AG04450 (cell line): ENCODE results near the gene MED13L. TPM values are rescaled to one million over a fixed set of nuclear protein-coding genes. Genes with fewer than 3 reads are reported as not detected.

Source experiments
- CTCF ChIA-PET: fragments of 300-600, 350-600 bp; formaldehyde crosslinking; extraction: SDS; loops from one replicate; lab custom pipeline; 2022; ENCODE audit warnings: antibody characterized with exemption, inconsistent platforms; lab: Charles Lee
- POLR2A ChIA-PET: fragments of 350-600 bp; formaldehyde crosslinking; extraction: SDS; loops from one replicate; lab custom pipeline; 2021; ENCODE audit warnings: antibody characterized with exemption, inconsistent platforms; lab: Yijun Ruan, JAX
- DNase-seq: peaks from one replicate; pipeline ENCODE4 v3.0.0-alpha.2; 2011; ENCODE audit warnings: low read depth, low spot score
- H3K27ac ChIP-seq: one replicate; pipeline ENCODE4 v1.5.1; 2012; ENCODE audit warnings: low read depth, low read length, control low read depth
- H3K27me3 ChIP-seq: one replicate; pipeline ENCODE4 v1.6.0; 2012; ENCODE audit warnings: low read length; ENCODE audit not compliant: control insufficient read depth, insufficient read depth
- H3K4me3 ChIP-seq: 2 replicates; pipeline ENCODE4 v1.5.1; 2011; ENCODE audit warnings: mild to moderate bottlenecking, low read depth, low read length, control low read depth
- H3K9me3 ChIP-seq: 2 replicates; pipeline ENCODE4 v1.5.1; 2012; ENCODE audit warnings: low read length; ENCODE audit not compliant: control insufficient read depth, insufficient read depth
- CTCF ChIP-seq: IDR thresholded peaks from 2 replicates; pipeline ENCODE4 v1.5.1; 2011; ENCODE audit warnings: low read depth, low read length, control low read depth, inconsistent platforms
- polyA plus RNA-seq: library from polyadenylated mRNA; depleted of rRNA; stranded (reverse); fragments of >200 nt; gene quantifications from 2 replicates; pipeline ENCODE4 v1.2.3, GENCODE V29; 2011
- small RNA-seq: library from RNA; depleted of rRNA; stranded (forward); fragments of <200 nt; gene quantifications from one replicate; pipeline ENCODE3, GENCODE V24; 2012; ENCODE audit warnings: low read depth; ENCODE audit not compliant: insufficient read length

MED13L gene
- polyA plus RNA-seq, 1 experiment, result 56.2 TPM

GRCh38 chr12:115910057-115910456, 367.4 kb downstream of the MED13L start:
- Histone ChIP-seq H3K4me3 (no peak overlapping the region), H3K9me3 (no peaks in the 10 kb centered on the region), H3K27ac (no peak overlapping the region), H3K27me3 (no peaks in the 10 kb centered on the region)
- CTCF ChIA-PET, result no interaction called here
- DNase-seq, result no peak
- POLR2A ChIA-PET, result no interaction called here
- TF ChIP-seq CTCF, result no peak

Small RNA genes lying within 50 kb of the gene (small RNA-seq; reads per million reads assigned to genes)
- not detected for gene MIR620
- gene RNU6-1188P, result not detected
- gene SNRPGP18, result not detected
